MM.1S (cell line): ENCODE measurements around the gene FOXP1.

ENCODE experiments used
- DNase-seq: peaks from one replicate; pipeline ENCODE4 v3.0.0-alpha.2; 2015
- H2AFZ ChIP-seq: fragments of 300-600 bp; sonication (generic); 2 replicates; pipeline ENCODE4 v1.6.0; 2016; ENCODE audit warnings: antibody characterized with exemption, low read length
- H3F3A ChIP-seq: fragments of 300-600 bp; sonication (generic); 2 replicates; pipeline ENCODE4 v1.6.1; 2016; ENCODE audit warnings: mild to moderate bottlenecking, antibody characterized with exemption, low read length, moderate library complexity, mixed read lengths; ENCODE audit not compliant: insufficient read depth
- H3K27ac ChIP-seq: fragments of 300-600 bp; sonication (generic); 2 replicates; pipeline ENCODE4 v1.5.1; 2016; ENCODE audit warnings: mild to moderate bottlenecking, low read length
- H3K27me3 ChIP-seq: fragments of 300-600 bp; sonication (generic); replicated peaks from 2 replicates; pipeline ENCODE4 v1.6.0; 2016; ENCODE audit warnings: low read length; ENCODE audit not compliant: insufficient read depth
- H3K36me3 ChIP-seq: fragments of 300-600 bp; sonication (generic); replicated peaks from 2 replicates; pipeline ENCODE4 v1.6.1; 2016; ENCODE audit warnings: mild to moderate bottlenecking, low read length, mixed read lengths; ENCODE audit not compliant: insufficient read depth
- H3K4me1 ChIP-seq: fragments of 300-600 bp; sonication (generic); 2 replicates; pipeline ENCODE4 v1.6.1; 2016; ENCODE audit warnings: low read length, mixed read lengths
- H3K4me2 ChIP-seq: fragments of 300-600 bp; sonication (generic); 2 replicates; pipeline ENCODE4 v1.6.0; 2016; ENCODE audit warnings: low read depth, low read length
- H3K4me3 ChIP-seq: fragments of 300-600 bp; sonication (generic); 2 replicates; pipeline ENCODE4 v1.5.1; 2016; ENCODE audit warnings: low read length, mixed read lengths
- H3K79me2 ChIP-seq: fragments of 300-600 bp; sonication (generic); 2 replicates; pipeline ENCODE4 v1.6.1; 2016; ENCODE audit warnings: mixed run types, low read length, mixed read lengths
- H3K9ac ChIP-seq: fragments of 300-600 bp; sonication (generic); 2 replicates; pipeline ENCODE4 v1.6.1; 2016; ENCODE audit warnings: low read length, mixed read lengths
- H3K9me2 ChIP-seq: fragments of 300-600 bp; sonication (generic); replicated peaks from 2 replicates; pipeline ENCODE4 v1.6.1; 2016; ENCODE audit warnings: mild to moderate bottlenecking, low read length, mixed read lengths; ENCODE audit not compliant: insufficient read depth
- H3K9me3 ChIP-seq: fragments of 300-600 bp; sonication (generic); replicated peaks from 2 replicates; pipeline ENCODE4 v1.6.1; 2016; ENCODE audit warnings: mild to moderate bottlenecking, low read length, mixed read lengths; ENCODE audit not compliant: insufficient read depth
- H4K20me1 ChIP-seq: fragments of 300-600 bp; sonication (generic); 2 replicates; pipeline ENCODE4 v1.6.1; 2016; ENCODE audit warnings: mild to moderate bottlenecking, low read length, moderate library complexity, mixed read lengths; ENCODE audit not compliant: insufficient read depth
- EZH2 ChIP-seq: fragments of 300-600 bp; sonication (generic); optimal IDR thresholded peaks from 2 replicates; pipeline ENCODE3; 2017; ENCODE audit warnings: low read depth, mild to moderate bottlenecking, antibody characterized with exemption, low read length, mixed read lengths
- EZH2phosphoT487 ChIP-seq: fragments of 300-600 bp; sonication (generic); IDR thresholded peaks from 2 replicates; pipeline ENCODE4 v1.6.1; 2018; ENCODE audit warnings: antibody characterized with exemption, low read length
- TF ChIP-seq, protein P1 (sequence below): fragments of 300-600 bp; sonication (generic); IDR thresholded peaks from 2 replicates; pipeline ENCODE4 v1.5.1; 2016; ENCODE audit warnings: antibody characterized with exemption, low read length, mixed read lengths

The FOXP1 gene

DNA sequence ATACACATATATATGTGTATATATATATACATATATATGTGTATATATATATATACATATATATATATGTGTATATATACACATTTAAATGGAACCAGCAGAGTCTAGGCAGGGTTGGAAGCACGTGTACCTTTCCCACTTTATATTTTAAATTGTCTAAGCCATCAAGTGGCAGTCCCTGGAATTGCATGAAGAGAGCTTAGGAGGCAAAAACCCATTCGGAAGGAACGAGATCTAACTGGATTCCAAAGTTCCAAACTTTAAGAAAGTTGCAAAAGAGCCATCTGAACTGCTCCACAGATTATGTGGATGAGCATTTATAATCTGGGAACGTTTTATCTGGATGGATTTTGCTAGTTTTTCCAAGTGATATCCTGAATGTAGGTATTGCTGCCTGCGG lies 186.5 kb downstream of the FOXP1 start:
- no peaks in the 10 kb centered on the region for H3K36me3 ChIP-seq
- peaks cover 10% of the 10 kb centered on the region for H3K4me1 ChIP-seq

DNA sequence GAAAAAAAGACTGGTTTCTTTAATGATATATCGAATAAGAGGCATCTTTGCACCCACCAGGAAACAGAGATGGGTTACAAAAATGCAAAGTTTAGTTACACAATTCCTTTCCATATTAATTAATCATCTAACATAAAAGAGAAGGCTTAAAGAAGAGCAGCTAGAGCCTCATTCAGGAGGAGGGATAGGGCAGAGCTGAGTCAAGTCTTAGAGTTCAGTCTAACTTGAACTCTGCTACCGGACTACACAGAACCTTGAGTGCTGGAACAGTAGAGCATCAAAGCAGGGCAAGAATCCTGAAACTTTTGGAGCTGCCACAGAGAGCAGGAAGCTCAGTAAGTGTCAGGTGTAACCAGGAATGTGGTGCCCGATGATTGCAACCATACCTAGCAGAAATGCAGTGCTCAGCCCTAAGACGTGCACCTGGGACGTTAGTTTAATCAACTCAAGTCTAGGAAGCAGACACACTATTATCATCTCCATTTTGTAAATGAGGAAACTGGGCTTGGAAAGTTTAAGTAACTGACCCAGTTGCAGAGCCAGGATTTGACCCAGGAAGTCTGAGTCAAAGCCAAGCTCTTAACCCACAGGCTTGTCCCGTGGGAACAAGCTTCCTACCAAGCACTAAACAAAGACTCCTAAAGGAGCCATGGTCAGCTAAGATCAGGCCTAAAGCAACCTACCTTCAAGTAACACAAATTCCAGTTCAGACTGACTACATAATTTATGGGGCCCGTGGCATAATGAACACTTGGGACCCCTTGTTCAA lies 187.4 kb downstream of the FOXP1 start:
- no peak overlapping the region for H2AFZ ChIP-seq
- H3K9me2 ChIP-seq: no peaks in the 10 kb centered on the region
- H4K20me1 ChIP-seq: no peaks in the 10 kb centered on the region
- H3F3A ChIP-seq: no peaks in the 10 kb centered on the region
- no peak overlapping the region for H3K4me2 ChIP-seq
- H3K4me1 ChIP-seq: peaks cover 19% of the 10 kb centered on the region
- no peak for DNase-seq
- no peaks in the 10 kb centered on the region for H3K27me3 ChIP-seq
- H3K9ac ChIP-seq: no peak overlapping the region
- no peaks in the 10 kb centered on the region for H3K36me3 ChIP-seq
- H3K9me3 ChIP-seq: no peaks in the 10 kb centered on the region
- H3K4me3 ChIP-seq: no peak overlapping the region
- H3K79me2 ChIP-seq: no peaks in the 10 kb centered on the region
- H3K27ac ChIP-seq: no peak overlapping the region
- TF ChIP-seq EZH2phosphoT487 (no peak), EZH2 (no peak)
- TF ChIP-seq, protein P1, sequence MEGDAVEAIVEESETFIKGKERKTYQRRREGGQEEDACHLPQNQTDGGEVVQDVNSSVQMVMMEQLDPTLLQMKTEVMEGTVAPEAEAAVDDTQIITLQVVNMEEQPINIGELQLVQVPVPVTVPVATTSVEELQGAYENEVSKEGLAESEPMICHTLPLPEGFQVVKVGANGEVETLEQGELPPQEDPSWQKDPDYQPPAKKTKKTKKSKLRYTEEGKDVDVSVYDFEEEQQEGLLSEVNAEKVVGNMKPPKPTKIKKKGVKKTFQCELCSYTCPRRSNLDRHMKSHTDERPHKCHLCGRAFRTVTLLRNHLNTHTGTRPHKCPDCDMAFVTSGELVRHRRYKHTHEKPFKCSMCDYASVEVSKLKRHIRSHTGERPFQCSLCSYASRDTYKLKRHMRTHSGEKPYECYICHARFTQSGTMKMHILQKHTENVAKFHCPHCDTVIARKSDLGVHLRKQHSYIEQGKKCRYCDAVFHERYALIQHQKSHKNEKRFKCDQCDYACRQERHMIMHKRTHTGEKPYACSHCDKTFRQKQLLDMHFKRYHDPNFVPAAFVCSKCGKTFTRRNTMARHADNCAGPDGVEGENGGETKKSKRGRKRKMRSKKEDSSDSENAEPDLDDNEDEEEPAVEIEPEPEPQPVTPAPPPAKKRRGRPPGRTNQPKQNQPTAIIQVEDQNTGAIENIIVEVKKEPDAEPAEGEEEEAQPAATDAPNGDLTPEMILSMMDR: no peak

More for the DNA sequence above, 186.5 kb downstream of the FOXP1 start:
- no peaks in the 10 kb centered on the region for H3F3A ChIP-seq
- DNase-seq: peak; percentile 23
- TF ChIP-seq, protein P1: peak; percentile 40
- TF ChIP-seq EZH2: no peak
- H3K9ac ChIP-seq: no peak overlapping the region
- no peak overlapping the region for H3K27ac ChIP-seq
- H4K20me1 ChIP-seq: no peaks in the 10 kb centered on the region
- no peaks in the 10 kb centered on the region for H3K9me3 ChIP-seq
- no peak overlapping the region for H3K4me2 ChIP-seq
- no peaks in the 10 kb centered on the region for H3K9me2 ChIP-seq
- H2AFZ ChIP-seq: no peak overlapping the region
- H3K4me3 ChIP-seq: no peak overlapping the region
- no peaks in the 10 kb centered on the region for H3K79me2 ChIP-seq
- no peaks in the 10 kb centered on the region for H3K27me3 ChIP-seq

DNA sequence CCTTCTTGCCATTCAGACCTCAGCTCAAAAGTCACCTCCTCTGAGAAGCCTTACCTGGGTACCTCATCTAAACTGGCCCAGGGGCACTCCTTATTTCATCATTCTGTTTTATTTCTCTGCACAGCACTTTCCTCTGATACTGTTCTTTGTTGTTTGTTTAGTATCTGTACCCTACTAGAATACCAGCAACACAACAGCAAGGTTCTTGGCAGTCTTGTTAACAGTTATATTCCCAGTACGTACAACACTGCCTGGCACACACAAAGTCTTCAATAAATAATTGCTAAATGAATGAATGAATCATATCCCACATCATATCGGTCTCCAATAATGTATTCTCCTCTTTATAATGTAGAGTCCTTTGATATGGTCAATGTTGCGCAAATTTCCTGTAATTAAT lies 188.1 kb downstream of the FOXP1 start:
- no peak overlapping the region for H2AFZ ChIP-seq
- no peaks in the 10 kb centered on the region for H3K36me3 ChIP-seq
- H3K9me2 ChIP-seq: no peaks in the 10 kb centered on the region
- no peaks in the 10 kb centered on the region for H3K79me2 ChIP-seq
- no peak for TF ChIP-seq EZH2
- H3K9ac ChIP-seq: no peak overlapping the region
- peaks cover 26% of the 10 kb centered on the region for H3K4me1 ChIP-seq
- H3F3A ChIP-seq: no peaks in the 10 kb centered on the region
- H3K4me3 ChIP-seq: no peak overlapping the region
- DNase-seq: no peak
- no peaks in the 10 kb centered on the region for H4K20me1 ChIP-seq
- no peaks in the 10 kb centered on the region for H3K27me3 ChIP-seq
- H3K27ac ChIP-seq: no peak overlapping the region
- no peak overlapping the region for H3K4me2 ChIP-seq
- no peaks in the 10 kb centered on the region for H3K9me3 ChIP-seq

DNA sequence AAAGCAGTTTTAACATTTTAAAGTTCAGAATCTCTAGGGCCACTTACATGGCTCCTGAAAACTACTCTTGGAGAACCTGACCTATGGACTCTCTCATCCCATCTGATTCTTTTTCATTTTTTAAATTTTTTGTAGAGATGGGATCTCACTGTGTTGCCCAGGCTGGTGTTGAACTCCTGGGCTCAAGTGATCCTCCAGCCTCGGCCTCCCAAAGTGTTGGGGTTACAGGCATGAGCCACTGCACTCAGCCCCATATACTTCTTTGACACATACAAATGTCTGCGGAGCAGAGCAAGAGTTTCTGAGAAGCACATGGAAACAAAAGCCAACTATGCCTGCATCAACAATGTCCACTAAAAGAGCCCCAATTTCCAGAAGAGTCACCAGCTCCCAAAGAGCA lies 189.8 kb downstream of the FOXP1 start:
- H3K4me1 ChIP-seq: peaks cover 29% of the 10 kb centered on the region
- H3K9ac ChIP-seq: no peak overlapping the region
- H3K9me3 ChIP-seq: no peaks in the 10 kb centered on the region
- H2AFZ ChIP-seq: no peak overlapping the region
- H4K20me1 ChIP-seq: no peaks in the 10 kb centered on the region
- H3K9me2 ChIP-seq: no peaks in the 10 kb centered on the region
- H3K27ac ChIP-seq: no peak overlapping the region
- no peak for DNase-seq
- no peak overlapping the region for H3K4me3 ChIP-seq
- H3K27me3 ChIP-seq: no peaks in the 10 kb centered on the region
- no peaks in the 10 kb centered on the region for H3K79me2 ChIP-seq
- TF ChIP-seq EZH2phosphoT487 (no peak), EZH2 (no peak)
- TF ChIP-seq, protein P1: no peak
- no peaks in the 10 kb centered on the region for H3F3A ChIP-seq
- no peaks in the 10 kb centered on the region for H3K36me3 ChIP-seq
- no peak overlapping the region for H3K4me2 ChIP-seq
